ENCODE measurements around the gene B9D2.

GRCh38 chr19:41323430-41324125, 40.4 kb downstream of the B9D2 start:
- TF ChIP-seq EP300 (conservative IDR thresholded peaks at IDR 0.05; ENCODE audit: poor library complexity, severe bottlenecking) (no peak), EZH2 (IDR thresholded peaks at IDR 0.05; ENCODE audit: borderline replicate concordance, insufficient read depth, low read length, poor library complexity, severe bottlenecking) (no peak), CTCF (IDR thresholded peaks at IDR 0.05; ENCODE audit: poor library complexity, severe bottlenecking) (no peak), TAF1 (IDR thresholded peaks at IDR 0.05; ENCODE audit: low read depth) (no peak), POLR2AphosphoS5 (IDR thresholded peaks at IDR 0.05) (no peak), REST (IDR thresholded peaks at IDR 0.05; ENCODE audit: borderline replicate concordance) (no peak), RAD21 (conservative IDR thresholded peaks at IDR 0.05) (no peak), MXI1 (conservative IDR thresholded peaks at IDR 0.05; ENCODE audit: poor library complexity, severe bottlenecking) (no peak), SMC3 (conservative IDR thresholded peaks at IDR 0.05; ENCODE audit: poor library complexity) (no peak)
